Measurements from ENCODE around the gene CNPY3.
A peak's percentile ranks its signal among the peaks of the same experiment; 100 is the strongest.

Gene CNPY3

DNA sequence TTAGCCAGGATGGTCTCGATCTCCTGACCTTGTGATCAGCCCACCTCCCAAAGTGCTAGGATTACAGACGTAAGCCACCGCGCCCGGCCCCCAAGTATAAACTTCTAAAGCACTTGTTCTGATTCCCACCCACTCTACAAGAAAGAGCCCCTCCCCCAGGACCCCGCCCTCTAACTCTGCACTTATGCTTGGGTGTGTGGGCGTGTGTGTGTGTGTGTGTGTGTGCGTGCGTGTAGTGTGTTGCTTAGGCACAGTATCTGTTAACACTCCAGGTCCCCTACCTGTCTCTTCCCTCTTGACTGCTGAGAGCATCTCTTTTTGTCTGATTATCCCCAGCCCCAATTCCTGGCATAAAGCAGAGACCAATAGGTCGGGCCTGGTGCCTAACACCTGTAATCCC, 19.4 kb upstream of the CNPY3 start:
- no peak for DNase-seq (ENCODE audit: low read depth)
- TF ChIP-seq, protein P1, sequence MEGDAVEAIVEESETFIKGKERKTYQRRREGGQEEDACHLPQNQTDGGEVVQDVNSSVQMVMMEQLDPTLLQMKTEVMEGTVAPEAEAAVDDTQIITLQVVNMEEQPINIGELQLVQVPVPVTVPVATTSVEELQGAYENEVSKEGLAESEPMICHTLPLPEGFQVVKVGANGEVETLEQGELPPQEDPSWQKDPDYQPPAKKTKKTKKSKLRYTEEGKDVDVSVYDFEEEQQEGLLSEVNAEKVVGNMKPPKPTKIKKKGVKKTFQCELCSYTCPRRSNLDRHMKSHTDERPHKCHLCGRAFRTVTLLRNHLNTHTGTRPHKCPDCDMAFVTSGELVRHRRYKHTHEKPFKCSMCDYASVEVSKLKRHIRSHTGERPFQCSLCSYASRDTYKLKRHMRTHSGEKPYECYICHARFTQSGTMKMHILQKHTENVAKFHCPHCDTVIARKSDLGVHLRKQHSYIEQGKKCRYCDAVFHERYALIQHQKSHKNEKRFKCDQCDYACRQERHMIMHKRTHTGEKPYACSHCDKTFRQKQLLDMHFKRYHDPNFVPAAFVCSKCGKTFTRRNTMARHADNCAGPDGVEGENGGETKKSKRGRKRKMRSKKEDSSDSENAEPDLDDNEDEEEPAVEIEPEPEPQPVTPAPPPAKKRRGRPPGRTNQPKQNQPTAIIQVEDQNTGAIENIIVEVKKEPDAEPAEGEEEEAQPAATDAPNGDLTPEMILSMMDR (IDR thresholded peaks at IDR 0.05; ENCODE audit: insufficient read depth, low read depth, low read length, missing control alignments) = no peak
- H3K4me3 ChIP-seq (ENCODE audit: low read depth, low read length) = no peak overlapping the region

DNA sequence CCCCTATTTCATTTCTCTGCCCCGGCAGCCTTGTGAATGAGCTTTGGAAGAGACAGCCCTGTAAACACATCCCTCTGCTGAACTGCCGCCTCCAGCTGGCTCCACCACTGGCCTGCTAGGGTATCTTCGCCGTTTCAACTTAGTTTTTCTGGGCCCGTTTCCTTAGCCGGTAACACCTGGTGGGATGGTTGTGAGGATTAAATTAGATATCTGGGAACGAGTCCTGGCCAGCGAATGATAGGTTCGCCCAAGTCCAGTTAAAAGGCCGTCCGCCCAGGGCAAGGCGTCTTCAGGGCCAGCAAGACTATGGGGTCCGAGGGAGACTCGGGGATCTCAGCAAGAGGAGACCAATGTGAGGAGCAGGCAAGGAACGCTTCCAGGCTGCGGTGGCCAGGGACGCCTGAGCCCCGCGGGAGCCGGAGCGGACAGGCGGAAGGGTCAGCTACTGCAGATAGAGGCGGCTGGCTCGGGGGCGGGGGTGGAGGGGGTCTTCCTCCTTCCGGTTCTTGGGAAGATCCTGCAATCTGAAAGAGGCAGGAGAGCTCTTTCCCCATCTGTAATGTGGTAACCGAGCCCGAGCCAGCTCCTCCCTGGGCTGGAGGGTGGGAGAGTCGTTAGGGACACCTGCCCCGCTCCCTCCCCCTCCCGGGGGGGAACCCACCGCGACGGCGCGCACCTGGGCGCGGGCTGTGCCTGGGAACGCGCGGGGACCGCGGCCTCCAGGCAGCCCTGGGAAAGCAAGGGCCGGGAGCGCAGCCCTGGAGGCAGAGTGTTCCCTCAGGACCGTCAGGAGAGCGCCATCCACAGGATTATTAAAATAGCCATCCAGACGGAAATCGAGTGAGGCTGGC, 17.9 kb upstream of the CNPY3 start:
- TF ChIP-seq, protein P1 (IDR thresholded peaks at IDR 0.05; ENCODE audit: insufficient read depth, low read depth, low read length, missing control alignments) = no peak
- H3K4me3 ChIP-seq (ENCODE audit: low read depth, low read length) = no peak overlapping the region
- no peak for DNase-seq (ENCODE audit: low read depth)

DNA sequence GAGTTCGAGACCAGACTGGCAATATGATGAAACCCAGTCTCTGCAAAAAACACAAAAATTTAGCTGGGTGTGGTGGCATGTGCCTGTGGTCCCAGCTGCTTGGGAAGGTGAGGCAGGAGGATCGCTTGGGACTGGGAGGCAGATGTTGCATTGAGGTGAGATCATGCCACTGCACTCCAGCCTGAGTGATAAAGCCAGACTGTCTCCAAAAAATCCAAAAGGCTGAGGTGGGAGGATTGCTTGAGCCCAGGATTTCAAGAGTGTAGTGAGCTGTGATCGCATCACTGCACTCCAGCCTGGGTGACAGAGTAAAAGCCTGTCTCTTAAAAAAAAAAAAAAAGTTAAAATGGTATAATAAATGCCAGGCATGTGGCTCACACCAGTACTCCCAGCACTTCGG, 14.7 kb upstream of the CNPY3 start:
- H3K4me3 ChIP-seq (ENCODE audit: low read depth, low read length) = no peak overlapping the region
- TF ChIP-seq, protein P1 (IDR thresholded peaks at IDR 0.05; ENCODE audit: insufficient read depth, low read depth, low read length, missing control alignments) = no peak
- DNase-seq (ENCODE audit: low read depth) = no peak

DNA sequence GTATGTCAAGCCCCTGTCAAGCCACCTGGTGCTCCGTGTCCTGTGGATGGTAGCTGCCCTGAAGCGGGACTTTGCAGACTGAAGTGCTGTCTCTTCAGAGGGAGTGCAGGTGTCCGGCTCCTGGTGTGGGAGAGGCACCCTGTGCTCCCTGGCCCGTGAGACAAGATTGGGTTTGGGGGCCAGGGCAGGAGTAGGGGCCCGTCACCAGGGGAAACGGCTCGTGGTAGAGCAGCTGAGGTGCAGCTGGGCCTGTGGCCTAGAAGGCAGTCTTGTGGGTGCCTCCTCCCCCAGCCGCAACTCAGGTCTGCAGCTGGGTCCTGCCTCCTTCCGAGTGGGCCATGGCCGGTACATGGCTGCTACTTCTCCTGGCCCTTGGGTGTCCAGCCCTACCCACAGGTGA, 13.5 kb upstream of the CNPY3 start, which contains the start of gene PTCRA:
Gene PTCRA (plus strand): TSS at position 322 of the 400 bp plus-strand sequence. CDS start 17 bp downstream, at position 339.
- TF ChIP-seq, protein P1 (IDR thresholded peaks at IDR 0.05; ENCODE audit: insufficient read depth, low read depth, low read length, missing control alignments) = no peak
- peak; percentile 32 for DNase-seq (ENCODE audit: low read depth)
- no peak within 1 kb of the TSS for H3K4me3 ChIP-seq (ENCODE audit: low read depth, low read length)

DNA sequence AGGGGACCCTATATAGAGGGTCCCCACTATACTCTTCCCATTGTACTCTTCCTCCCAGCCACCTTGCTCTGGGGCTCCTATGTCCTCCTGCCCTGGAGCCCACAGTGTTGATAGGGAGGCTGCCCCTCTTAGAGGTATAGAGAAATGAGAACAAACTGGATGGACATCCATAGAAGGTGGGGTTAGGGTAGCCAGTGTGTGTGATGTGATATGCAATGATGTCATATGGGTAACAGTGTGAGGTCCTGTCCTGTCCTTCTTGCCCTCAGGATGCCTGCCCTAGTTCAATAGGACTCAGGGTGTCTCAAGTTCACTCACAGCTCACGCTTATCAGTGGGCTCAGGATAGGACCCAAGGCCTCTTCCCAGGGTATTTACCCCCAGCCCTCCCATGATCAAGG, 13.0 kb upstream of the CNPY3 start:
- DNase-seq (ENCODE audit: low read depth) = no peak
- H3K4me3 ChIP-seq (ENCODE audit: low read depth, low read length) = no peak overlapping the region
- TF ChIP-seq, protein P1 (IDR thresholded peaks at IDR 0.05; ENCODE audit: insufficient read depth, low read depth, low read length, missing control alignments) = no peak

DNA sequence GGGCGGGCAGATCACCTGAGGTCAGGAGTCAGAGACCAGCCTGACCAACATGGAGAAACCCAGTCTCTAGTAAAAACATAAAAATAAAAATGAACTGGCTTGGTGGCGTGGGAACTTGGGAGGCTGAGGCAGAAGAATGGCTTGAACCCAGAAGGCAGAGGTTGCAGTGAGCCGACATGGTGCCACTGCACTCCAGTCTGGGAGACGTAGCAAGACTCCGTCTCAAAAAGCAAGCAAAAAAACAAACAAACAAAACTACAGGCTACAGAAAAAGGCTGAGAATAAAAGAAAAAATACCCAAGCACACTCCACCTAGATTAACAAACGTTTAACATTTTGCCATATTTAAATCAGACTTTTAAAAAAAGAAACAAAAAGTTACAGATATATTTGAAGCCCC, 7.5 kb upstream of the CNPY3 start:
- TF ChIP-seq, protein P1 (IDR thresholded peaks at IDR 0.05; ENCODE audit: insufficient read depth, low read depth, low read length, missing control alignments) = no peak
- no peak for DNase-seq (ENCODE audit: low read depth)
- no peak overlapping the region for H3K4me3 ChIP-seq (ENCODE audit: low read depth, low read length)
